ENCODE data around the gene TTC31.

DNA sequence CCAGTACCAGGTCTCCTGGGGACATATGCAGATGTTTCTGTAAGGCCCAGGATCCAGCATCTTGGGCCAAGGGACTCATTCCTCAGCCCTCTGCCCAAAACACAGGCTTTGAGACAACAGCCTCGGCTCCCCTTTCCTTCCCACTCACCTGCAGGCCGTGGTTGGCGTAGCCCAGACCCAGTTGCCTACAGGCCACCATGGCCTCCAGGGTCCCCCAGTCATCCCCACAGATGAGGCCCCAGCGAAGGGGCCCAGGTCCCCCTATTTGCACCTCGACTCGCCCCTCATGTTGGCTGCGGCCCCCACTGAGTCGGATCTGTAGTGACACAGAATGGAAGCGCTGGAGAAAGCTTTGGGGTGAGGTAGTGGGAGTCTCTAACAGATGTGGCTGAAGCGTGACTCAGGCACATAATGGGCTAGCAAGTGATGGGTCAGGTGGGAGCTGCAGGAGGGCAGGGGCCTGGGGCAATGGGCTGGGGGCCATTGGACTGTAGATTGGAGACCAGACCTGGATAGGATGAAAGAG lies 52.6 kb downstream of the TTC31 start:
- TF ChIP-seq, protein P1, sequence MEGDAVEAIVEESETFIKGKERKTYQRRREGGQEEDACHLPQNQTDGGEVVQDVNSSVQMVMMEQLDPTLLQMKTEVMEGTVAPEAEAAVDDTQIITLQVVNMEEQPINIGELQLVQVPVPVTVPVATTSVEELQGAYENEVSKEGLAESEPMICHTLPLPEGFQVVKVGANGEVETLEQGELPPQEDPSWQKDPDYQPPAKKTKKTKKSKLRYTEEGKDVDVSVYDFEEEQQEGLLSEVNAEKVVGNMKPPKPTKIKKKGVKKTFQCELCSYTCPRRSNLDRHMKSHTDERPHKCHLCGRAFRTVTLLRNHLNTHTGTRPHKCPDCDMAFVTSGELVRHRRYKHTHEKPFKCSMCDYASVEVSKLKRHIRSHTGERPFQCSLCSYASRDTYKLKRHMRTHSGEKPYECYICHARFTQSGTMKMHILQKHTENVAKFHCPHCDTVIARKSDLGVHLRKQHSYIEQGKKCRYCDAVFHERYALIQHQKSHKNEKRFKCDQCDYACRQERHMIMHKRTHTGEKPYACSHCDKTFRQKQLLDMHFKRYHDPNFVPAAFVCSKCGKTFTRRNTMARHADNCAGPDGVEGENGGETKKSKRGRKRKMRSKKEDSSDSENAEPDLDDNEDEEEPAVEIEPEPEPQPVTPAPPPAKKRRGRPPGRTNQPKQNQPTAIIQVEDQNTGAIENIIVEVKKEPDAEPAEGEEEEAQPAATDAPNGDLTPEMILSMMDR (IDR thresholded peaks at IDR 0.05): no peak
- TF ChIP-seq POLR2A (IDR thresholded peaks at IDR 0.05): no peak
